ENCODE data around the gene SUSD4. TPM values are rescaled to one million over a fixed set of nuclear protein-coding genes. Genes with fewer than 3 reads are reported as not detected.

Gene SUSD4
- total RNA-seq, 1 experiment from 2014 or later: 3.5 TPM

DNA sequence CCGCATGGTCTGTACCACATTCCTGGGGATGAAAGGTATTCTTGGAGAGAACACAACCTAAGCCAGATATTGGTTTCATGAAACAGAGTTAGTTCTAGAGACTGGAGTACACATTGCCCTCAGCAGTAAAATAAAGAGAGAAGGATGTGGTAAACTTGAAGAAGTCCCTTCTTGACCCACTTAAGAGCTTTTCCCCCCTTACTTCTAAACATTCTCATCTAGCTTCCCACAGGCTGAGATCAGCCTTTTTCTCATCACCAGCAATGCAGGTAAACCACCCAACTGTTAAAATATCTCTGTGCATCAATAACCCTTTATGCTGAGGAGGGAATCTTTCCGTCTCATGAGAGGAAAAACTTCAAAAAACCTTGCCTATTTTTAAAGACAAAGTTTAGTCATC lies 62.6 kb downstream of the SUSD4 start:
- H2BK12ac ChIP-seq (ENCODE audit: insufficient read length, low read depth, low read length): no peak overlapping the region
- no peak overlapping the region for H2AK5ac ChIP-seq (ENCODE audit: insufficient read length, low read length)
- no peak overlapping the region for H3T11ph ChIP-seq (ENCODE audit: low read length)
- H3K4me2 ChIP-seq (ENCODE audit: insufficient read depth, insufficient read length, low read length): no peak overlapping the region
- no peak overlapping the region for H2BK5ac ChIP-seq (ENCODE audit: insufficient read length, low read length)
- no peak overlapping the region for H3K23ac ChIP-seq (ENCODE audit: insufficient read length, low read depth, low read length)
- no peak overlapping the region for H3K56ac ChIP-seq (ENCODE audit: insufficient read length, low read depth, low read length)
- no peak overlapping the region for H2BK20ac ChIP-seq (ENCODE audit: low read depth, low read length, poor library complexity, severe bottlenecking)
- H4K5ac ChIP-seq (ENCODE audit: insufficient read length, low read depth, low read length): no peak overlapping the region
- H3K27me3 ChIP-seq (ENCODE audit: insufficient read depth, low read length): no peaks in the 10 kb centered on the region
- H3K27me3 Mint-ChIP-seq (ENCODE audit: low read depth): peaks cover 4% of the 10 kb centered on the region; the same call in 1 of the 2 replicates
- no peak overlapping the region for H2AFZ ChIP-seq (ENCODE audit: low read length)
- no peaks in the 10 kb centered on the region for H3K79me1 ChIP-seq (ENCODE audit: insufficient read depth, low read depth, low read length, poor library complexity, severe bottlenecking)
- WGBS (ENCODE audit: extremely low coverage, insufficient read length, low lambda C conversion rate): no CpG with 5 or more reads among the region's 2 CpGs
- H3K4me1 Mint-ChIP-seq: peaks cover 0 to 5% of the 10 kb centered on the region in 2 experiments; a peak in 3 of 4 replicates
- H3K36me3 Mint-ChIP-seq (ENCODE audit: insufficient read depth in 1 of 3, low read depth in 3 of 3): peaks cover 0 to 12% (median 2%) of the 10 kb centered on the region in 3 experiments; a peak in 3 of 7 replicates
- no peak overlapping the region for H2BK120ac ChIP-seq (ENCODE audit: low read depth, low read length, poor library complexity, severe bottlenecking)
- H4K8ac ChIP-seq (replicated peaks; ENCODE audit: insufficient read length, low read depth, low read length): no peak overlapping the region
- H3K27ac Mint-ChIP-seq: no peak overlapping the region
- no peak overlapping the region for H3K9ac ChIP-seq (ENCODE audit: extremely low read depth, insufficient read length, low read length)
- DNase-seq: no peak
- no peaks in the 10 kb centered on the region for H4K20me1 ChIP-seq (ENCODE audit: control insufficient read depth, insufficient read depth, insufficient read length)
- H3K23me2 ChIP-seq (ENCODE audit: insufficient read length, low read depth, low read length, poor library complexity, severe bottlenecking): no peaks in the 10 kb centered on the region
- H4K91ac ChIP-seq (ENCODE audit: insufficient read length, low read depth, low read length): no peak overlapping the region
- no peak overlapping the region for H3K27ac ChIP-seq (ENCODE audit: insufficient read length, low read depth, low read length)
- H3K14ac ChIP-seq (ENCODE audit: insufficient read depth, low read length): no peak overlapping the region
- no peak overlapping the region for H3K4me3 Mint-ChIP-seq
- H2BK15ac ChIP-seq (ENCODE audit: low read depth, low read length): no peak overlapping the region
- no peak overlapping the region for H3K4ac ChIP-seq (ENCODE audit: low read depth, low read length)
- TF ChIP-seq, protein P1, sequence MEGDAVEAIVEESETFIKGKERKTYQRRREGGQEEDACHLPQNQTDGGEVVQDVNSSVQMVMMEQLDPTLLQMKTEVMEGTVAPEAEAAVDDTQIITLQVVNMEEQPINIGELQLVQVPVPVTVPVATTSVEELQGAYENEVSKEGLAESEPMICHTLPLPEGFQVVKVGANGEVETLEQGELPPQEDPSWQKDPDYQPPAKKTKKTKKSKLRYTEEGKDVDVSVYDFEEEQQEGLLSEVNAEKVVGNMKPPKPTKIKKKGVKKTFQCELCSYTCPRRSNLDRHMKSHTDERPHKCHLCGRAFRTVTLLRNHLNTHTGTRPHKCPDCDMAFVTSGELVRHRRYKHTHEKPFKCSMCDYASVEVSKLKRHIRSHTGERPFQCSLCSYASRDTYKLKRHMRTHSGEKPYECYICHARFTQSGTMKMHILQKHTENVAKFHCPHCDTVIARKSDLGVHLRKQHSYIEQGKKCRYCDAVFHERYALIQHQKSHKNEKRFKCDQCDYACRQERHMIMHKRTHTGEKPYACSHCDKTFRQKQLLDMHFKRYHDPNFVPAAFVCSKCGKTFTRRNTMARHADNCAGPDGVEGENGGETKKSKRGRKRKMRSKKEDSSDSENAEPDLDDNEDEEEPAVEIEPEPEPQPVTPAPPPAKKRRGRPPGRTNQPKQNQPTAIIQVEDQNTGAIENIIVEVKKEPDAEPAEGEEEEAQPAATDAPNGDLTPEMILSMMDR (conservative IDR thresholded peaks at IDR 0.05): no peak
- H3K9me3 Mint-ChIP-seq: peaks cover 8 to 15% of the 10 kb centered on the region in 2 experiments
- no peaks in the 10 kb centered on the region for H3K9me3 ChIP-seq (ENCODE audit: control insufficient read depth, low read depth, low read length)
- H3K79me2 ChIP-seq (ENCODE audit: insufficient read depth, low read length): no peaks in the 10 kb centered on the region
- no peaks in the 10 kb centered on the region for H3K4me1 ChIP-seq (ENCODE audit: insufficient read depth, low read length)
- H3K18ac ChIP-seq (ENCODE audit: insufficient read length, low read depth, low read length): no peak overlapping the region
